ENCODE measurements around the gene DSG1.

- TF ChIP-seq, protein P1, sequence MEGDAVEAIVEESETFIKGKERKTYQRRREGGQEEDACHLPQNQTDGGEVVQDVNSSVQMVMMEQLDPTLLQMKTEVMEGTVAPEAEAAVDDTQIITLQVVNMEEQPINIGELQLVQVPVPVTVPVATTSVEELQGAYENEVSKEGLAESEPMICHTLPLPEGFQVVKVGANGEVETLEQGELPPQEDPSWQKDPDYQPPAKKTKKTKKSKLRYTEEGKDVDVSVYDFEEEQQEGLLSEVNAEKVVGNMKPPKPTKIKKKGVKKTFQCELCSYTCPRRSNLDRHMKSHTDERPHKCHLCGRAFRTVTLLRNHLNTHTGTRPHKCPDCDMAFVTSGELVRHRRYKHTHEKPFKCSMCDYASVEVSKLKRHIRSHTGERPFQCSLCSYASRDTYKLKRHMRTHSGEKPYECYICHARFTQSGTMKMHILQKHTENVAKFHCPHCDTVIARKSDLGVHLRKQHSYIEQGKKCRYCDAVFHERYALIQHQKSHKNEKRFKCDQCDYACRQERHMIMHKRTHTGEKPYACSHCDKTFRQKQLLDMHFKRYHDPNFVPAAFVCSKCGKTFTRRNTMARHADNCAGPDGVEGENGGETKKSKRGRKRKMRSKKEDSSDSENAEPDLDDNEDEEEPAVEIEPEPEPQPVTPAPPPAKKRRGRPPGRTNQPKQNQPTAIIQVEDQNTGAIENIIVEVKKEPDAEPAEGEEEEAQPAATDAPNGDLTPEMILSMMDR (IDR thresholded peaks at IDR 0.05) = no peak
- no peak for TF ChIP-seq POLR2A (IDR thresholded peaks at IDR 0.05)
These were observed 3.8 kb downstream of the DSG1 start for GRCh38 chr18:31321719-31322118.

Measured in esophagus squamous epithelium (tissue), 4 donors.